ENCODE results near the gene CDK4. TPM values are rescaled to one million over a fixed set of nuclear protein-coding genes. Genes with fewer than 3 reads are reported as not detected.

Gene CDK4
- total RNA-seq, 1 donor from 2014 or later = 140 TPM

- Mint-ChIP-seq H3K4me3 (ENCODE audit: unreplicated experiment) (no peak overlapping the region), H3K9me3 (ENCODE audit: low read depth) (no peaks in the 10 kb centered on the region), H3K36me3 (ENCODE audit: low read depth) (no peaks in the 10 kb centered on the region), H3K27me3 (ENCODE audit: low read depth) (peaks cover 33% of the 10 kb centered on the region), H3K27ac (ENCODE audit: unreplicated experiment) (no peak overlapping the region), H3K4me1 (ENCODE audit: low read depth) (peaks cover 31% of the 10 kb centered on the region)
- DNase-seq (ENCODE audit: low spot score) = no peak
- no peak for TF ChIP-seq CTCF (IDR thresholded peaks at IDR 0.05)
Measured at GRCh38 chr12:57740656-57741412, 11.3 kb downstream of the CDK4 start.

GRCh38 chr12:57739914-57740538 lies 12.1 kb downstream of the CDK4 start:
- H3K27ac Mint-ChIP-seq (ENCODE audit: unreplicated experiment) = no peak overlapping the region
- no peak overlapping the region for H3K4me3 Mint-ChIP-seq (ENCODE audit: unreplicated experiment)
- peaks cover 30% of the 10 kb centered on the region for H3K4me1 Mint-ChIP-seq (ENCODE audit: low read depth)
- no peaks in the 10 kb centered on the region for H3K9me3 Mint-ChIP-seq (ENCODE audit: low read depth)
- H3K36me3 Mint-ChIP-seq (ENCODE audit: low read depth) = no peaks in the 10 kb centered on the region
- no peak for DNase-seq (ENCODE audit: low spot score)
- peaks cover 35% of the 10 kb centered on the region for H3K27me3 Mint-ChIP-seq (ENCODE audit: low read depth)
- TF ChIP-seq CTCF (IDR thresholded peaks at IDR 0.05) = no peak

GRCh38 chr12:57739387-57739786 lies 12.7 kb downstream of the CDK4 start:
- H3K36me3 Mint-ChIP-seq (ENCODE audit: low read depth) = no peaks in the 10 kb centered on the region
- DNase-seq (ENCODE audit: low spot score) = no peak
- no peak for TF ChIP-seq CTCF (IDR thresholded peaks at IDR 0.05)
- no peaks in the 10 kb centered on the region for H3K9me3 Mint-ChIP-seq (ENCODE audit: low read depth)
- H3K27ac Mint-ChIP-seq (ENCODE audit: unreplicated experiment) = no peak overlapping the region
- peaks cover 41% of the 10 kb centered on the region for H3K27me3 Mint-ChIP-seq (ENCODE audit: low read depth)
- H3K4me3 Mint-ChIP-seq (ENCODE audit: unreplicated experiment) = peak overlapping the region; percentile 57
- peaks cover 25% of the 10 kb centered on the region for H3K4me1 Mint-ChIP-seq (ENCODE audit: low read depth)

- Mint-ChIP-seq H3K27ac (ENCODE audit: unreplicated experiment) (no peak within 1 kb of the TSS), H3K27me3 (ENCODE audit: low read depth) (peaks cover 43% of the 10 kb centered on the region), H3K36me3 (ENCODE audit: low read depth) (no peaks in the 10 kb centered on the region), H3K9me3 (ENCODE audit: low read depth) (no peaks in the 10 kb centered on the region), H3K4me1 (ENCODE audit: low read depth) (peaks cover 22% of the 10 kb centered on the region), H3K4me3 (ENCODE audit: unreplicated experiment) (peak within 1 kb of the TSS; percentile 57)
- peak; percentile 74 for DNase-seq (ENCODE audit: low spot score)
- TF ChIP-seq CTCF (IDR thresholded peaks at IDR 0.05) = no peak
Measured at GRCh38 chr12:57738661-57739237, 13.4 kb downstream of the CDK4 start, which contains the start of gene AGAP2. Gene AGAP2 (minus strand): TSS chr12:57738742. CDS start chr12:57738246, 496 bp downstream.

Measured in chondrocyte (in vitro differentiated cells).